Cardiac muscle cell (in vitro differentiated cells and primary cell): Measurements from ENCODE around the gene SAMMSON. TPM values are rescaled to one million over a fixed set of nuclear protein-coding genes. Genes with fewer than 3 reads are reported as not detected.

Experiments
- DNase-seq, 2 donors: peaks; one replicate each; pipeline versions ENCODE4 v3.0.0 to v3.0.0-alpha.2; 2010 to 2017; ENCODE audit warnings: low read depth in 1 of 2, low spot score in 1 of 2
- H3K27ac ChIP-seq: fragments of 200-600 bp; sonication (generic); 2 replicates; pipeline ENCODE4 v1.5.1; 2016
- H3K27me3 ChIP-seq: fragments of 200-600 bp; sonication (generic); 2 replicates; pipeline ENCODE4 v1.6.0; 2016; ENCODE audit warnings: control low read depth
- H3K36me3 ChIP-seq: fragments of 200-600 bp; sonication (generic); 2 replicates; pipeline ENCODE4 v1.5.1; 2016; ENCODE audit warnings: control low read depth
- H3K4me1 ChIP-seq: fragments of 200-600 bp; sonication (generic); 2 replicates; pipeline ENCODE4 v1.8.1; 2017; ENCODE audit warnings: low read depth, mild to moderate bottlenecking, mixed run types
- H3K4me3 ChIP-seq: fragments of 200-600 bp; sonication (generic); 2 replicates; pipeline ENCODE4 v1.5.1; 2016; ENCODE audit warnings: mild to moderate bottlenecking
- H3K9me3 ChIP-seq: fragments of 200-600 bp; sonication (generic); 2 replicates; pipeline ENCODE4 v1.5.1; 2017; ENCODE audit warnings: low read depth, mild to moderate bottlenecking, control low read depth
- polyA plus RNA-seq: library from polyadenylated mRNA; unstranded; fragments of >200 nt; fragmentation: Nextera tagmentation; extraction: Ambion mirVana; gene quantifications from 2 replicates; pipeline ENCODE4 v1.2.1, GENCODE V29; 2016
- total RNA-seq: library from RNA; depleted of rRNA; stranded (reverse); fragments of >200 nt; gene quantifications from 2 replicates; pipeline ENCODE4 v1.2.3, GENCODE V29; 2016
- TF ChIP-seq, protein P1 (sequence below): IDR thresholded peaks from 2 replicates; pipeline ENCODE4 v1.5.1; 2012; ENCODE audit warnings: low read depth, mild to moderate bottlenecking, low read length

SAMMSON gene
- total and polyA plus RNA-seq, 2 experiments from 2014 or later: 0.06 TPM; not detected in 1

DNA sequence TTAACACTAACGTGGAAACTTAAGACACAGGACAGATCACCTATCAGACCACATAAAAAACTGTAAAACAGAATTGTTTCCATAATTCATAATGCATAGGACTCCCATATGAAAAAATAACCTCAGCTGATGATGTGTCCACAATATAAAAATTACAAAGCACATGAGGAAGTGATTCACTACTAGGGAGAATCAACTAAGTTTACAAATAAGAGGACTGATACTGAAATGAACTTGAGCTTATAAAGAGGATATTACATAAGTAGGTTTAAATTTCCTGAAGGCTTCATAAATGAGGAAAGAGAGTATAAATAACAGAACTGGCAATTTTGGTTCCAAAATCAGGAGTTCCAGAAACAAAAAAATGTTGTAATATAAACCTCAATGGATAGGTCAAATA lies 111.9 kb downstream of the SAMMSON start:
- Histone ChIP-seq H3K36me3 (no peaks in the 10 kb centered on the region), H3K4me1 (no peaks in the 10 kb centered on the region), H3K4me3 (no peak overlapping the region), H3K9me3 (no peaks in the 10 kb centered on the region), H3K27ac (no peak overlapping the region), H3K27me3 (no peaks in the 10 kb centered on the region)
- no peak for DNase-seq
- TF ChIP-seq, protein P1, sequence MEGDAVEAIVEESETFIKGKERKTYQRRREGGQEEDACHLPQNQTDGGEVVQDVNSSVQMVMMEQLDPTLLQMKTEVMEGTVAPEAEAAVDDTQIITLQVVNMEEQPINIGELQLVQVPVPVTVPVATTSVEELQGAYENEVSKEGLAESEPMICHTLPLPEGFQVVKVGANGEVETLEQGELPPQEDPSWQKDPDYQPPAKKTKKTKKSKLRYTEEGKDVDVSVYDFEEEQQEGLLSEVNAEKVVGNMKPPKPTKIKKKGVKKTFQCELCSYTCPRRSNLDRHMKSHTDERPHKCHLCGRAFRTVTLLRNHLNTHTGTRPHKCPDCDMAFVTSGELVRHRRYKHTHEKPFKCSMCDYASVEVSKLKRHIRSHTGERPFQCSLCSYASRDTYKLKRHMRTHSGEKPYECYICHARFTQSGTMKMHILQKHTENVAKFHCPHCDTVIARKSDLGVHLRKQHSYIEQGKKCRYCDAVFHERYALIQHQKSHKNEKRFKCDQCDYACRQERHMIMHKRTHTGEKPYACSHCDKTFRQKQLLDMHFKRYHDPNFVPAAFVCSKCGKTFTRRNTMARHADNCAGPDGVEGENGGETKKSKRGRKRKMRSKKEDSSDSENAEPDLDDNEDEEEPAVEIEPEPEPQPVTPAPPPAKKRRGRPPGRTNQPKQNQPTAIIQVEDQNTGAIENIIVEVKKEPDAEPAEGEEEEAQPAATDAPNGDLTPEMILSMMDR: no peak

DNA sequence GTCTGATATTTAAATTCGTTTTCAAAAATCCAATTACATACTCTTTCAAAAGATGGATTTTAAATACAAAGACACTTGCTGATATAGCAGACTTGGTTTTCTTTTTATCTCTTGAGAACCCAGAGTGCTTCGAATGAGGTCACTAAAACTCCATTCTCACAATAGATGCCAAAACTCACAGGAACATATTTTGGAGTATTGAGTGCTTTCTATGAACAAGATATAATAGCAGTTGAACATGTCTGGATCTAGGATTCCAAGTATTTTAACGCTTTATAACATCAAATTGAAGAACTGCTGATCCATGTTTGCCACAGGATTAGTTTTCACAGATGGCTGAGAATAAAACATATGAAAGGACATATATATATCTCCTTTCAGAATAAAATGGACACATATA lies 113.2 kb downstream of the SAMMSON start:
- Histone ChIP-seq H3K27me3 (no peaks in the 10 kb centered on the region), H3K27ac (no peak overlapping the region), H3K4me1 (no peaks in the 10 kb centered on the region), H3K4me3 (no peak overlapping the region), H3K36me3 (no peaks in the 10 kb centered on the region), H3K9me3 (no peaks in the 10 kb centered on the region)
- no peak for DNase-seq
- TF ChIP-seq, protein P1: no peak

DNA sequence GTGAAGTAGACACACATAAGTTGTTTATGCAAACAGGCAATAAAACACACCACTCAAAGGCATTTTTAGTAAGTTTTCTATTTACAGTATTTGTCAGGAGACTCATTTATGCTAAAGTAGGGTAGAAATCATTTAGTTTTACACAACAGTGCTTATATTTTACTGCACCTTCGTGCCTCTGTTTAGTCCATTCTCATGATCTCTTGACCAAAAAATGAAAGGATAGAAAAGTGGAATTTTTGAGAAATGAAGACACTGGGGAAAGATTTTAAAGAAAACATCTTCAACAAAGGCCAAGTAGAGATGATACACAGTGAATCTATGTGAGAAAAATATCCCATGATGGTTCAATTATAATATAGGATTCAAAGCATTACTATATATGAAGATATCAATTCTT lies 114.9 kb downstream of the SAMMSON start:
- Histone ChIP-seq H3K36me3 (no peaks in the 10 kb centered on the region), H3K27me3 (no peaks in the 10 kb centered on the region), H3K4me3 (no peak overlapping the region), H3K4me1 (no peaks in the 10 kb centered on the region), H3K27ac (no peak overlapping the region), H3K9me3 (no peaks in the 10 kb centered on the region)
- DNase-seq: no peak
- TF ChIP-seq, protein P1: no peak

- Histone ChIP-seq H3K4me3 (no peak overlapping the region), H3K27me3 (no peaks in the 10 kb centered on the region), H3K36me3 (no peaks in the 10 kb centered on the region), H3K9me3 (no peaks in the 10 kb centered on the region), H3K4me1 (no peaks in the 10 kb centered on the region), H3K27ac (no peak overlapping the region)
- DNase-seq: no peak
- TF ChIP-seq, protein P1: no peak
Measured at GRCh38 chr3:70119879-70120278, 120.3 kb downstream of the SAMMSON start.
